B cell (primary cell): Measurements from ENCODE around the gene MTF2. TPM values are rescaled to one million over a fixed set of nuclear protein-coding genes. Genes with fewer than 3 reads are reported as not detected.
A peak's percentile ranks its signal among the peaks of the same experiment; 100 is the strongest.

Experiments
- ATAC-seq: fragments of 200-7000 bp; cut with Tn5 transposase; one replicate; pipeline ENCODE4 v1.10.0; 2021; ENCODE audit warnings: low read depth, mild to moderate bottlenecking, moderate number of reproducible peaks, moderate library complexity
- CTCF ChIA-PET: fragments of 350-600 bp; sonication (Branson Sonifier 250); formaldehyde crosslinking; loops from one replicate; lab custom pipeline; 2021; ENCODE audit warnings: antibody characterized with exemption, inconsistent platforms; lab: Charles Lee
- POLR2A ChIA-PET: fragments of 350-600 bp; sonication (Branson Sonifier 250); formaldehyde crosslinking; loops from one replicate; lab custom pipeline; 2021; ENCODE audit warnings: antibody characterized with exemption; lab: Charles Lee
- DNase-seq: peaks from one replicate; pipeline ENCODE4 v3.0.0; 2013
- H2AFZ ChIP-seq: 2 replicates; pipeline ENCODE4 v1.6.1; 2012; ENCODE audit warnings: mild to moderate bottlenecking, low read depth, low read length; ENCODE audit not compliant: insufficient read depth, poor library complexity, severe bottlenecking
- H3K27ac ChIP-seq, 2 donors: 1 replicate in 1 of 2; 2 replicates in 1 of 2; pipeline ENCODE4 v1.5.1; 2012 to 2013; ENCODE audit warnings: low read length in 2 of 2, mild to moderate bottlenecking in 2 of 2, moderate library complexity in 1 of 2
- H3K27me3 ChIP-seq, 4 experiments: fragments of 200-600 bp in 1 of 4; sonication (generic) in 1 of 4; replicated peaks in 1 of 4; 1 replicate in 2 of 4; 2 replicates in 2 of 4; pipeline versions ENCODE4 v1.6.1 to v1.7.0; 2013 to 2016; ENCODE audit warnings: low read length in 3 of 4, mild to moderate bottlenecking in 2 of 4, mixed read lengths in 1 of 4, moderate library complexity in 1 of 4; ENCODE audit not compliant: insufficient read depth in 4 of 4, control insufficient read depth in 3 of 4; ENCODE audit errors: control extremely low read depth in 1 of 4
- H3K36me3 ChIP-seq, 2 experiments: replicated peaks in 1 of 2; 1 replicate in 1 of 2; 2 replicates in 1 of 2; pipeline versions ENCODE4 v1.6.1 to v1.7.1; 2013; ENCODE audit warnings: low read length in 1 of 2; ENCODE audit not compliant: insufficient read depth in 2 of 2, control insufficient read depth in 1 of 2; ENCODE audit errors: control extremely low read depth in 1 of 2, extremely low read depth in 1 of 2
- H3K4me1 ChIP-seq, 2 donors: fragments of 200-600 bp in 1 of 2; sonication (generic) in 1 of 2; 1 replicate in 1 of 2; 2 replicates in 1 of 2; pipeline versions ENCODE4 v1.5.1 to v1.6.1; 2013 to 2017; ENCODE audit warnings: low read length in 2 of 2; ENCODE audit not compliant: control insufficient read depth in 2 of 2, insufficient read depth in 2 of 2
- H3K4me2 ChIP-seq: replicated peaks from 2 replicates; pipeline ENCODE3; 2012; ENCODE audit warnings: mild to moderate bottlenecking, low read depth, low read length; ENCODE audit not compliant: poor library complexity, severe bottlenecking
- H3K4me3 ChIP-seq, 5 experiments: fragments of 200-600 bp in 1 of 5; sonication (generic) in 1 of 5; 1 replicate in 3 of 5; 2 replicates in 2 of 5; pipeline versions ENCODE4 v1.5.1 to v1.7.0; 2011 to 2016; ENCODE audit warnings: low read length in 4 of 5, mild to moderate bottlenecking in 4 of 5, low read depth in 2 of 5, control low read depth in 1 of 5, moderate library complexity in 1 of 5; ENCODE audit not compliant: insufficient read depth in 1 of 5; ENCODE audit errors: control extremely low read depth in 1 of 5, extremely low read depth in 1 of 5
- H3K79me2 ChIP-seq: fragments of 200-600 bp; sonication (generic); one replicate; pipeline ENCODE4 v1.6.0; 2016; ENCODE audit warnings: low read length; ENCODE audit not compliant: control insufficient read depth, insufficient read depth
- H3K9ac ChIP-seq: fragments of 200-600 bp; sonication (generic); 2 replicates; pipeline ENCODE4 v1.6.1; 2017; ENCODE audit warnings: mild to moderate bottlenecking, low read length, moderate library complexity
- H3K9me3 ChIP-seq, 3 donors: one replicate each; pipeline versions ENCODE4 v1.6.1 to v1.7.1; 2013; ENCODE audit warnings: low read length in 2 of 3; ENCODE audit not compliant: control insufficient read depth in 2 of 3, insufficient read depth in 1 of 3; ENCODE audit errors: control extremely low read depth in 1 of 3
- H4K20me1 ChIP-seq: 2 replicates; pipeline ENCODE4 v1.6.0; 2012; ENCODE audit warnings: mild to moderate bottlenecking, low read length; ENCODE audit not compliant: insufficient read depth, control insufficient read depth, poor library complexity, severe bottlenecking
- H3K27ac Mint-ChIP-seq: one replicate; pipeline ENCODE4 v1.8.0; 2021; ENCODE audit warnings: mixed read lengths
- H3K27me3 Mint-ChIP-seq: one replicate; pipeline ENCODE4 v1.8.0; 2021; ENCODE audit warnings: mixed read lengths
- H3K4me1 Mint-ChIP-seq: one replicate; pipeline ENCODE4 v1.8.0; 2021; ENCODE audit warnings: mixed read lengths
- H3K4me3 Mint-ChIP-seq: one replicate; pipeline ENCODE4 v1.8.0; 2021; ENCODE audit warnings: mixed read lengths
- H3K9me3 Mint-ChIP-seq: one replicate; pipeline ENCODE4 v1.8.0; 2022; ENCODE audit warnings: mixed read lengths; ENCODE audit not compliant: insufficient read depth
- CTCF ChIP-seq: fragments of 200-600 bp; IDR thresholded peaks from one replicate; pipeline ENCODE4 v1.8.0; 2022; ENCODE audit warnings: antibody characterized with exemption, mild to moderate bottlenecking
- EZH2 ChIP-seq: IDR thresholded peaks from 2 replicates; pipeline ENCODE4 v1.6.1; 2012; ENCODE audit warnings: borderline replicate concordance, low read depth, mild to moderate bottlenecking, moderate library complexity, low read length; ENCODE audit not compliant: insufficient read depth, poor library complexity, severe bottlenecking
- WGBS: methylation state at CpG from one replicate; pipeline ENCODE4 v1.1.5; 2013; ENCODE audit warnings: missing lambda C conversion rate; ENCODE audit not compliant: insufficient coverage; 5-methylcytosine and 5-hydroxymethylcytosine counted together
- intact Hi-C: fragments of 100-400 bp; cut with micrococcal nuclease; formaldehyde crosslinking; loops from one replicate; pipeline ENCODE4 v1.10.0; 2022
- polyA plus RNA-seq: library from polyadenylated mRNA; depleted of rRNA; stranded (reverse); fragments of >200 nt; gene quantifications from 2 replicates; pipeline ENCODE4 v1.2.3, GENCODE V29; 2012
- total RNA-seq, 2 donors: library from RNA; stranded (reverse); fragments of 120-200 nt in 1 of 2; gene quantifications; 1 replicate in 1 of 2; 2 replicates in 1 of 2; pipeline versions ENCODE4 v1.2.3 to v1.2.4, GENCODE V29; 2013 to 2022

The MTF2 gene
- total and polyA plus RNA-seq, 2 donors (not counting 1 experiment from before 2014, with no cell fraction given): 19.5 to 68.6 TPM

- Mint-ChIP-seq H3K9me3 (no peaks in the 10 kb centered on the region), H3K4me3 (no peak overlapping the region), H3K27ac (no peak overlapping the region), H3K4me1 (no peaks in the 10 kb centered on the region), H3K27me3 (peaks cover 15% of the 10 kb centered on the region)
- Histone ChIP-seq H3K27me3 (peaks cover 0 to 5% (median 0%) of the 10 kb centered on the region in 4 experiments), H3K79me2 (no peaks in the 10 kb centered on the region), H3K4me1 (no peaks in the 10 kb centered on the region), H3K9me3 (no peaks in the 10 kb centered on the region), H4K20me1 (no peaks in the 10 kb centered on the region), H3K4me3 (no peak overlapping the region), H3K36me3 (no peaks in the 10 kb centered on the region), H3K27ac (no peak overlapping the region), H2AFZ (no peak overlapping the region), H3K9ac (no peak overlapping the region), H3K4me2 (no peak overlapping the region)
- TF ChIP-seq CTCF: no peak
- TF ChIP-seq EZH2: no peak
- no peak for DNase-seq
- CTCF ChIA-PET: interaction anchor here (1.3 to 2.1 kb wide), 3 partner anchors 33 to 198 kb away, joined by 4 to 8 read pairs (median 5); no protein-coding TSS in a partner anchor
- POLR2A ChIA-PET: no interaction called here
- ATAC-seq: no peak
- WGBS: no CpG with 5 or more reads among the region's 2 CpGs
- intact Hi-C loops: no loop called here
Observed at GRCh38 chr1:93056649-93057048, 22.4 kb upstream of the MTF2 start.

DNA sequence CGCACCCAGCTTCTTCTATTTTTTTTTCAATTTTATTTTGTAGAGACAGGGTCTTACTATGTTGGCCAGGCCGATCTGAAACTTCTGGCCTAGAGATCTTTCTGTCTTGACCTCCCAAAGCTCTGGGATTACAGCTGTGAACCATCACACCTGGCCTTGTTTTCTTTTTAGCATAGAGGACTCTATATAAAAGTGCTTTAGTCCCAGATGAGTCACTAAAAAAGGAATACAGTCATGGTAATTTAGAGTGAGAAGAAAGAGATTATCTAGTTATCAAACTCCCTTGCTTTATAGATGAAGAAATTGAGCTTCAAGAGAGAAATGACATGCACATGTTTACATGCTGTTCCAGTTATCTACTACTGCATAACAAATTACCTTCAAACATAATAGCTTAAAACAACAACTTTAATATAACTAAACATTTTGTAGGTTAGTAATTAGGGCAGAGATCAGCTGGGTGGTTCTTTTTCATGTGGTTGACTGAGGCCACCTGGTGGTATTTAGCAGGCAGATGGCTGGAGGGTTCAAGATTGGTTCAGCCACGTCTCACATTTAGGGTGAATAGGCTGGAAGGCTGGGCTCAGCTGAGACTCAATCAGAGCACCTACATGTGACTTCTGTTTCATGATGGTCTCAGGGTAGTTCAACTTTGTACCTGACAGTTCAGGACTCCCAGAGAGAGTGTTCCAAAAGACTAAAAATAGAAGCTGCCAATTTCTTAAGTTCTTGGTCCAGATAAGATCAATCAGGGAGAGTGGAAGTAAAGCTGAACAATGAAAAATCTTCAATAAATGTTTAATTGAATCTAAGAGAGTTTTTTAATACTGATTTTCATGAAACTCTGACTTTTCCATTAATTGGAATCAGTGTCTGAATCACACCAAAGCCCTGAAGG is 16.9 kb upstream of the MTF2 start:
- intact Hi-C loops: loop anchor here (1.0 kb wide), 2 partner anchors 41 to 203 kb away; no protein-coding TSS in a partner anchor
- 11% methylated on average over 1 of the region's 3 CpGs for WGBS
- peaks cover 0 to 5% (median 0%) of the 10 kb centered on the region in 4 experiments for H3K27me3 ChIP-seq
- no peak overlapping the region for H3K27ac ChIP-seq
- H3K4me3 ChIP-seq: no peak overlapping the region
- ATAC-seq (peak; percentile 69), DNase-seq (peak; percentile 68)
- POLR2A ChIA-PET: interaction anchor here (0.7 to 1.0 kb wide), 2 partner anchors 12 to 18 kb away, joined by 3 read pairs; no protein-coding TSS in a partner anchor
- H2AFZ ChIP-seq: no peak overlapping the region
- no peaks in the 10 kb centered on the region for H3K79me2 ChIP-seq
- Mint-ChIP-seq H3K27me3 (peaks cover 24% of the 10 kb centered on the region), H3K4me3 (no peak overlapping the region), H3K9me3 (no peaks in the 10 kb centered on the region), H3K27ac (no peak overlapping the region), H3K4me1 (no peaks in the 10 kb centered on the region)
- no peak overlapping the region for H3K9ac ChIP-seq
- no peaks in the 10 kb centered on the region for H4K20me1 ChIP-seq
- no peaks in the 10 kb centered on the region for H3K9me3 ChIP-seq
- H3K4me2 ChIP-seq: no peak overlapping the region
- H3K36me3 ChIP-seq: no peaks in the 10 kb centered on the region
- no peaks in the 10 kb centered on the region for H3K4me1 ChIP-seq
- no peak for TF ChIP-seq EZH2
- peak; percentile 68 for TF ChIP-seq CTCF
- CTCF ChIA-PET: interaction anchor here (0.6 to 9.6 kb wide), 33 partner anchors 9 to 289 kb away, joined by 3 to 261 read pairs (median 4); partner anchors contain the start of gene DIPK1A
